ENCODE results near the gene NHLRC1.

- no peak for TF ChIP-seq CTCF (IDR thresholded peaks at IDR 0.05)
- no peak for TF ChIP-seq POLR2A (IDR thresholded peaks at IDR 0.05)
These were observed 17.6 kb upstream of the NHLRC1 start for GRCh38 chr6:18139935-18140621.
